ENCODE results near the gene IL18RAP.

DNA sequence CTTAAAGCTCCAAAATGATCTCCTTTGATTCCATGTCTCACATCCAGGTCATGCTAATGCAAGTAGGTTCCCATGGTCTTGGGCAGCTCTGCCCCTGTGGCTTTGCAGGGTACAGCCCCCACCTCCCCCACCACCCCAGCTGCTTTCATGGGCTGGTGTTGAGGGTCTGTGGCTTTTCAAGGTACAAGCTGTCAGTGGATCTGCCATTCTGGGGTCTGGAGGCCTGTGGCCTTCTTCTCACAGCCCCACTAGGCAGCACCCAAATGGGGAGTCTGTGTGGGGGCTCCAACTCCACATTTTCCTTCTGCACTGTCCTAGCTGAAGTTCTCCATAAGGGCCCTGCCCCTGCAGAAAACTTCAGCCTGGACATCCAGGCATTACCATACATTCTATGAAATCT is 69.0 kb downstream of the IL18RAP start:
- TF ChIP-seq, protein P1, sequence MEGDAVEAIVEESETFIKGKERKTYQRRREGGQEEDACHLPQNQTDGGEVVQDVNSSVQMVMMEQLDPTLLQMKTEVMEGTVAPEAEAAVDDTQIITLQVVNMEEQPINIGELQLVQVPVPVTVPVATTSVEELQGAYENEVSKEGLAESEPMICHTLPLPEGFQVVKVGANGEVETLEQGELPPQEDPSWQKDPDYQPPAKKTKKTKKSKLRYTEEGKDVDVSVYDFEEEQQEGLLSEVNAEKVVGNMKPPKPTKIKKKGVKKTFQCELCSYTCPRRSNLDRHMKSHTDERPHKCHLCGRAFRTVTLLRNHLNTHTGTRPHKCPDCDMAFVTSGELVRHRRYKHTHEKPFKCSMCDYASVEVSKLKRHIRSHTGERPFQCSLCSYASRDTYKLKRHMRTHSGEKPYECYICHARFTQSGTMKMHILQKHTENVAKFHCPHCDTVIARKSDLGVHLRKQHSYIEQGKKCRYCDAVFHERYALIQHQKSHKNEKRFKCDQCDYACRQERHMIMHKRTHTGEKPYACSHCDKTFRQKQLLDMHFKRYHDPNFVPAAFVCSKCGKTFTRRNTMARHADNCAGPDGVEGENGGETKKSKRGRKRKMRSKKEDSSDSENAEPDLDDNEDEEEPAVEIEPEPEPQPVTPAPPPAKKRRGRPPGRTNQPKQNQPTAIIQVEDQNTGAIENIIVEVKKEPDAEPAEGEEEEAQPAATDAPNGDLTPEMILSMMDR (IDR thresholded peaks at IDR 0.05; ENCODE audit: low read length), result no peak
- TF ChIP-seq EZH2 (IDR thresholded peaks at IDR 0.05; ENCODE audit: borderline replicate concordance, low read length), result no peak

All from OCI-LY1 (cell line).